GM19463 (cell line): ENCODE measurements around the gene RBMS3.

ENCODE experiments used
- ATAC-seq: cut with Tn5 transposase; IDR thresholded peaks from one replicate; pipeline ENCODE4 v1.9.1; 2021; ENCODE audit warnings: mild to moderate bottlenecking, moderate library complexity; ENCODE audit not compliant: unreplicated experiment

RBMS3 gene

GRCh38 chr3:29608414-29609327 lies 327.8 kb downstream of the RBMS3 start:
- no peak for ATAC-seq

GRCh38 chr3:29609328-29609811 lies 328.5 kb downstream of the RBMS3 start:
- ATAC-seq = no peak

GRCh38 chr3:29610781-29611180 lies 329.9 kb downstream of the RBMS3 start:
- no peak for ATAC-seq

GRCh38 chr3:29611252-29611651 lies 330.4 kb downstream of the RBMS3 start:
- ATAC-seq = no peak

GRCh38 chr3:29612536-29612935 lies 331.7 kb downstream of the RBMS3 start:
- ATAC-seq = no peak

GRCh38 chr3:29614954-29615353 lies 334.1 kb downstream of the RBMS3 start:
- ATAC-seq = no peak

GRCh38 chr3:29618395-29619282 lies 337.8 kb downstream of the RBMS3 start:
- ATAC-seq = no peak

GRCh38 chr3:29619676-29620075 lies 338.8 kb downstream of the RBMS3 start:
- ATAC-seq = no peak

- no peak for ATAC-seq
Observed at GRCh38 chr3:29627136-29628117, 346.6 kb downstream of the RBMS3 start.

GRCh38 chr3:29628795-29629194 lies 347.9 kb downstream of the RBMS3 start:
- no peak for ATAC-seq

GRCh38 chr3:29635888-29636287 lies 355.0 kb downstream of the RBMS3 start:
- no peak for ATAC-seq

GRCh38 chr3:29637068-29637467 lies 356.2 kb downstream of the RBMS3 start:
- no peak for ATAC-seq

- ATAC-seq = no peak
Observed at GRCh38 chr3:29639578-29640290, 358.9 kb downstream of the RBMS3 start.

GRCh38 chr3:29642393-29643033 lies 361.6 kb downstream of the RBMS3 start:
- ATAC-seq = no peak

GRCh38 chr3:29643034-29643425 lies 362.2 kb downstream of the RBMS3 start:
- ATAC-seq = no peak

GRCh38 chr3:29644261-29644660 lies 363.4 kb downstream of the RBMS3 start:
- no peak for ATAC-seq

- ATAC-seq = no peak
Observed at GRCh38 chr3:29644956-29645636, 364.2 kb downstream of the RBMS3 start.

- ATAC-seq = no peak
Observed at GRCh38 chr3:29646043-29646442, 365.2 kb downstream of the RBMS3 start.
